ENCODE results near the gene MRPS5.

Gene MRPS5

DNA sequence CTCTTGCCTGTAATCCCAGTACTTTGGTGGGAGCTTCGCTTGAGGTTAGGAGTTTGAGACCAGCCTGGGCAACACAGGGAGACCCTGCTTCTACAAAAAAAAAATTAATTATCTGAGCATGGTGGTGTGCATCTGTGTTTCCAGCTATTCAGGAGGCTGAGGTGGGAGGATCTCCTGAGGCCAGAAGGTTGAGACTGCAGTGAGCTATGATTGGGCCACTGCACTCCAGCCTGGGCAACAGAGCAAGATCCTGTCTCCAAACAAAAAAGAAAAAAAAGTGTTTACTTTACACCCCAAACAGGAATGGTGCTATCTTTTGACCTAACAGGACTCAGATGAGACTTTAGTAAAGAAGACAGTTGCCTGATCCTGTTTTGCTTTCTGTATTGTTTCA lies 60.5 kb downstream of the MRPS5 start:
- DNase-seq (ENCODE audit: low read depth) = no peak
- TF ChIP-seq CTCF (IDR thresholded peaks at IDR 0.05; ENCODE audit: low read depth, low read length, missing control alignments) = no peak
- H3K4me3 ChIP-seq (ENCODE audit: low read depth, low read length) = no peak overlapping the region

DNA sequence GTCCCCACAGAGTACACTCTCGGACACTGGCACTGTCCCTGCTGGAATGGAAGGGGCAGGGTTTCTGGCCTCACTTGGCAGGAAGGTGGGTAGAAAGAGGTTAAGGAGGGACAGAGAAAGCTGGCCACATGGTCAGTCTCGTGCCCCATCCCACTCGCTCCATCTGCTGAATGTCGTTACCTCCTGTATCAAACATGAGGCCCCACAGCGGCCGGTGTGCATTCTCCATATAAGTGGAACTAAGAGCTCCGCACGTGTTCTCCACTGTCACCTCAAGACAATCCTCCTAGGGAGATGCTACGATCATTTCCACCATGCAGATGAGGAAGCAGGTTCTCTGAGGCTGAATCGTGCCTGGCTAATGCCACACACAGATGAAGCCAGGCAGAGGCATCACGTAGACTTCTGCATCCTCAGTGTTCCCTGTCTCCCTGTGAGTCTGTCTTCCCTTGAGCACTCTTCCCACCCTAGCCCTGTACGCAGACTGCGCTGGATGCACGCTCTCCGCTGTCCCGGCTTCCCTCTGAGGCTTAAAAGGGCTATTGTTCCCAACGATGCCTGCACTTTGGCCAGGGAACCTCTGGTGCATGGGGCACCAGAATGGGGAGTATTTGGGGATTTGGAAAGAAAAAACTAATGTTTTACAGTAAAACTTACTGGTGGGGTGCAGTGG lies 61.0 kb downstream of the MRPS5 start:
- no peak for DNase-seq (ENCODE audit: low read depth)
- TF ChIP-seq CTCF (IDR thresholded peaks at IDR 0.05; ENCODE audit: low read depth, low read length, missing control alignments) = no peak

GRCh38 chr2:95059656-95060370 lies 61.8 kb downstream of the MRPS5 start:
- DNase-seq (ENCODE audit: low read depth) = no peak
- no peak overlapping the region for H3K4me3 ChIP-seq (ENCODE audit: low read depth, low read length)

More for the DNA sequence above, 61.0 kb downstream of the MRPS5 start:
- no peak overlapping the region for H3K4me3 ChIP-seq (ENCODE audit: low read depth, low read length)

DNA sequence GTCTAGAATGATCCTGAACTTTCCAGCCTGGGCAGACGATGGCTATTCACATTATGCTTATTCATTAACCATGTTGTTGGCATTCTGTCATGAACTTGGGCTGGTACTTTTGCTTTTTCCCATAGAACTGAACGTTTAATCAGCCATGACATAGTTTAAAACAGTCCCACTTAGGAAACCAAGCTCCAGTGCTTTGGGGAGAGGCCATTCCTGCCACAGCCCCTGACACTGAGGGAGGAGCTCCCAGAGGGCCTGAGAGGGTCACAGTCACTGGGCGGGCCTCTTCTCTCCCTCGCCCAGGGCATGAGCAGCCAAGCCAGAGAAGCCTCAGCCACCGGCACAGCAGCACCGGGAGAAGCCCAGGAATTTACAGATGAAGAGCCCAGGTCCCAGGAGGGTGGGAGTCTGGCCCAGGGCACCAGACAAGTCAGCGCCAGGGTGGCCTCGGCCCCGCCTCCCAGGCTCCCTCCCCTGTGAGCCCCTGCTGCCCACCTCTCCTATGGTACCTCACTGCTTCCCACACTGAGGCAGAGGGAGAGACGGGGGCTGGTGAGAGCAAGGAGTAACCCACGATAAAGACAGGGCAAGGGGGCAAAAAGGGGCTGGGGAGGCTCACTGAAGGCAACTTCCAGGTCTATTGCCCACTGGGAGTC lies 62.5 kb downstream of the MRPS5 start:
- no peak for TF ChIP-seq CTCF (IDR thresholded peaks at IDR 0.05; ENCODE audit: low read depth, low read length, missing control alignments)
- DNase-seq (ENCODE audit: low read depth) = no peak
- H3K4me3 ChIP-seq (ENCODE audit: low read depth, low read length) = no peak overlapping the region

More at GRCh38 chr2:95059656-95060370, 61.8 kb downstream of the MRPS5 start:
- no peak for TF ChIP-seq CTCF (IDR thresholded peaks at IDR 0.05; ENCODE audit: low read depth, low read length, missing control alignments)

DNA sequence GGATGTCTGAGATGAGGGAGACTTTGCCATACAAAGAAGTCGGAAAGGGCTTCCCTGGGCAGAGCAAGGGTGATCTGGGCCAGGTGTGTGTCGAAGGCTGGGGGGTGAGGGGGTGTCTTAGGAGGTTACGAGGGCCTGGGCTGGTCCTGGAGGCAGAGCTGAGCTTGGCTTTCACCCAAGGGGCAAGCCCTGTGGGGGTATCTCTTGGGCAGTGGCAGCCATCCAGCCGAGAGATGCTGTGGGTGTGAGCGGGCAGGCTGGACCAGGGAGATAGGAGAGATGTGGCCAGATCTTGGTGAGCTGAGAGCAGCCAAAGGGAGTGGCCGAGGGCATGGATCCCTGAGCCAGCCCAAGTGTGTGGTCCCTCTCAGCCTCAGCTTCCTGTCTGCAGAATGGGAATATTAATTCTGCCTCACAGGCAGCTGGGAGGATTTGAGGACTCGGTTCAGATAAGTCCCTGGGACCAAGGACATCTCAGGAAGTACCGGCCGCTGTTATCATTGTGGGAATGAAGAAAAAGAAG lies 63.1 kb downstream of the MRPS5 start:
- DNase-seq (ENCODE audit: low read depth) = no peak

More for the DNA sequence above, 63.1 kb downstream of the MRPS5 start:
- no peak for TF ChIP-seq CTCF (IDR thresholded peaks at IDR 0.05; ENCODE audit: low read depth, low read length, missing control alignments)
- H3K4me3 ChIP-seq (ENCODE audit: low read depth, low read length) = no peak overlapping the region

Measured in GM12864 (cell line).